ENCODE data around the gene RAPGEF4.

RAPGEF4 gene

DNA sequence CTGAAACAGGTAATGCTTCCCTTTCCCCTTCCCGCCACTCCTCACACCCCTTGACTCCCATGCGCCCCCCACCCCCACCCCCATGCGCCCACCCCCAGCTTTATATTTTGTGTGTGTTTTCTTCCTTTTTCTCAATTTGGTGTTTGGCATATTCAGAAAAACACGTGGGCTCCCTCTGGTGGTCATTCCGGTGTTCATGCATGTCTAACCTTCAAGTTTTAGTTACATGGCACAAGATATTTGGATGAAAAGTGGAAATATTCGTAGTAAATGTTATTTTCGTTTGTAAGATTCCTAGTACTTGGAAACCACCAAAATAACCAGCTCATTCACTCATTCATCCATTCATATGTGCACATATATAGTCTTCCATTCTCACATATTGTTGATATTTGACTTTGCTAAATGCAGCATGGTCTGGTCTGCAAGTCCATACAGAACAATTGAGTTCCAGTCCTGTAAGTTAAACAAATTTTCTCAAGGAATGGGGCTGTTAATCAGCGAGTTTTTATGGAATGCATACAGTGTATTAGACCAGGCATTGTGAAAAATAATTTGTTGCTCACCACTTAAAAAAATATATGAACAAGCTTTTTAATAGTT lies 196.4 kb downstream of the RAPGEF4 start:
- no peak overlapping the region for H3K4me3 ChIP-seq (ENCODE audit: low read depth, low read length)
- TF ChIP-seq, protein P1, sequence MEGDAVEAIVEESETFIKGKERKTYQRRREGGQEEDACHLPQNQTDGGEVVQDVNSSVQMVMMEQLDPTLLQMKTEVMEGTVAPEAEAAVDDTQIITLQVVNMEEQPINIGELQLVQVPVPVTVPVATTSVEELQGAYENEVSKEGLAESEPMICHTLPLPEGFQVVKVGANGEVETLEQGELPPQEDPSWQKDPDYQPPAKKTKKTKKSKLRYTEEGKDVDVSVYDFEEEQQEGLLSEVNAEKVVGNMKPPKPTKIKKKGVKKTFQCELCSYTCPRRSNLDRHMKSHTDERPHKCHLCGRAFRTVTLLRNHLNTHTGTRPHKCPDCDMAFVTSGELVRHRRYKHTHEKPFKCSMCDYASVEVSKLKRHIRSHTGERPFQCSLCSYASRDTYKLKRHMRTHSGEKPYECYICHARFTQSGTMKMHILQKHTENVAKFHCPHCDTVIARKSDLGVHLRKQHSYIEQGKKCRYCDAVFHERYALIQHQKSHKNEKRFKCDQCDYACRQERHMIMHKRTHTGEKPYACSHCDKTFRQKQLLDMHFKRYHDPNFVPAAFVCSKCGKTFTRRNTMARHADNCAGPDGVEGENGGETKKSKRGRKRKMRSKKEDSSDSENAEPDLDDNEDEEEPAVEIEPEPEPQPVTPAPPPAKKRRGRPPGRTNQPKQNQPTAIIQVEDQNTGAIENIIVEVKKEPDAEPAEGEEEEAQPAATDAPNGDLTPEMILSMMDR (IDR thresholded peaks at IDR 0.05; ENCODE audit: borderline replicate concordance, insufficient read depth, low read depth, low read length): peak; percentile 44; the same call in 1 of the 2 replicates

DNA sequence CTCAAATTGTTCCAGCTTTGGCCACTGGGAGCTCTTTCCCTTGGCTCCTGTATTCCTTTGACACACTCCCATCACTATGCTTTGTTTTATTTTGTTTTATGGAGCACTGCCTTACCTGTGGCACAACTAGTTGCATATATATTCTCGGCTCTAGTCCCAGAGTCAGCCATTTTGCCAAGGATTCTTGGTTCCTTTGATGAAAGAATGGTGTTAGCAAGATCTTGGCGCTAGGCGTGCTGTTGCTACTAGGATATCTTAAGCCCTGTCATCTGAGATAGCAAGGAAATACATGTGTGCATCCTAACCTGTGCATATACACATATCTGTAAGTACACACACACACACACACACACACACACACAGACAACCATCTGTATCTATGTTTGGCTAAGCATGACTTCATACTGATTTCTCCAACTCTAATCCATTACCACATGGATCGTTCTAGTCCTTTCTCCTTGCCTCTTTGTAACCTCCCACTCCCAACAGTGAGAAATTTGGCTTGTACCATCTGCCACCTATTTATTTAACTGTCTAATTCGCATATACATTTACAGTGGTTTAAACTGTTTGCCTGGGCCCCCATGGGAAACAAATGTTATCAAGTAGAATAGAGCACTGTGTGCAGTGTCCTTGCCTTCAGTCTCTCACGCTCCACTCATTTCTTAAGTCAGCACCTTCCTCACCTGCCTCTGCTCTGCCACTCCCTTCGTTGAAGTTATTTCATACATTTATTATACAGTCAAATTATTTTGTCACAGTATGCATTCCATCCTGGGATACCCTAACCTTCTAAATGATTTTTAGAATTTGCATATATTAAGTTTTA lies 202.5 kb downstream of the RAPGEF4 start:
- TF ChIP-seq, protein P1 (IDR thresholded peaks at IDR 0.05; ENCODE audit: borderline replicate concordance, insufficient read depth, low read depth, low read length): no peak
- no peak overlapping the region for H3K4me3 ChIP-seq (ENCODE audit: low read depth, low read length)

DNA sequence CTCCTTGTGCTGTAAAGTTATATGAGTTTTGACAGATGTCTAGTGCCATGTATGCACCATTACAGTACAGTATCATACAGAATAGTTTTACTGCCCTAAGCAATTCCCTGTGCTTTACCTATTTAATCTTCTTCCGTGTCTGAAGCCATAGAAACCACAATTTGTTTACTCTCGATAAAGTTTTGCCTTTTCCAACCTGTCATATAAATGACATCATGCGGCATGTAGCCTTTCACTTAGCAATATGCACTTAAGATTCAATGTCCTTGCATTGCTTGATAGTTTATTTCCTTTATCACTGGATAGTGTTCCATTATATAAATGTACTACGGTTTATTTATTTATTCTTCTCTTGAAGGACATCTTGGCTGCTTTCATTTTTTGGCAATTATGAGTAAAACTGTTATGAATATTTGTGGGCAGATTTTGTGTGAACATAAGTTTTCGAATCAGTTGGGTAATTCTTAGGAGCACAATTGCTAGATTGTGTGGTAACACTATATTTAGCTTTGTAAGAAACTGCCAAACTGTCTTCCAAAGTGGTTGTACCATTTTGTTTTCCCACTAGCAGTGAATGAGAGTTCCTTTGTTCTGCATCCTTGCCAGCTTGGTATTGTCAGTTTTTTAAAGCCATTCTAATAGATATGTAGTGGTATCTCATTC lies 203.2 kb downstream of the RAPGEF4 start:
- TF ChIP-seq, protein P1 (IDR thresholded peaks at IDR 0.05; ENCODE audit: borderline replicate concordance, insufficient read depth, low read depth, low read length): no peak
- no peak overlapping the region for H3K4me3 ChIP-seq (ENCODE audit: low read depth, low read length)

DNA sequence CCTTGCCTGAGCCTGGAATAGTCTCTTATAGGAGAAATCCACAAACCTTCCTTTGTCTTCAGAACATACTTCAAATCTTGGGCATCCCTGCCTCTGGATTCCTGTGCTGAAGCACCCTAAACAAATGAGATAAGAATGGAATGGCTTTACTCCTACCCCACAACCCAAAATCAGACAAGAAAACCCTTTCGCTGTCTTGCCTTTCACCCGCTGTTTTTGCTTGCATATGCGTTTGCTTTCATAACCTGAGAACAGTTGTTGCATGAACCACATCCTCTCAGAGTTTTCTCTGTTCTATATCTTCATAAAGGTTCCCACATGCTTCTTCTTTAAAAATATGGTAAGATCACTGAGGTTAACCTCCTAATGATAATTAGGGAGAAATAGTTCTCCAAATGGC lies 207.9 kb downstream of the RAPGEF4 start:
- H3K4me3 ChIP-seq (ENCODE audit: low read depth, low read length): no peak overlapping the region
- TF ChIP-seq, protein P1 (IDR thresholded peaks at IDR 0.05; ENCODE audit: borderline replicate concordance, insufficient read depth, low read depth, low read length): no peak

DNA sequence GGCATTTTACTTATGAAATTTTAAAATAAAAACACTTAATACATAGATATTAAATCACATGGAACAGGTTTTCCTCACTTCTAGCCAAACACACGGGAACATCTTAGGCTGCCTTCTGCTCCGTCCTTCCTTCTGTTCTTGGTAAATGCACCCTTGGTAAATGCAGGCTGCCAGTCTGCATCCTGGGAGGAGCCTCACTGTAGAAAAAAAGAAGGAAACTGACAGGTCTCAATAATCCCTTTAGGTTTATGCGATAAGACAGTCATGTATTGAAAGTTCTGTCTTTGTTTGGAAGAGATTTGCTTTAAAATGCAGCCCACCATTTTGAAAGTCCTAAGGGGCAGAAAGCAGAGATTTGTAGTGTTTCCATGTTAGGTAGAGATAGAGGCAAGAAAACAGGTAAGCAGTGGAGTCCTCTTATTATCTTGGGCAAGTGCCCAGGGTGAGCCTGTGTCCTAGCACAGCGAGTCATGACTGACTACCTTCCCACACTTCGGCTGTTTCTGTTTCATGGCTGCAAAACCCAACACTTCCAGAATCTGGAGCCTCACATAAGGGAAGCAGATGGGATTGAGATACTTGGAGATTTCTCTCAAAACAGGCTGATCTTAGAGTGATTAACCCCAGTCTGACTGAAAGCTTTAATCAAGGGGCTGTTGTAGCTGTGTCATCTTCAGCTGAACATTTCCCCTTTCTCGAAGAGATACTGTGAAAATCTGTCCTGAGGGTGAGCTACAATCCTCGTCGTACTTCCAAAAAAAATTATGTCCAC lies 208.6 kb downstream of the RAPGEF4 start:
- TF ChIP-seq, protein P1 (IDR thresholded peaks at IDR 0.05; ENCODE audit: borderline replicate concordance, insufficient read depth, low read depth, low read length): no peak
- no peak overlapping the region for H3K4me3 ChIP-seq (ENCODE audit: low read depth, low read length)

DNA sequence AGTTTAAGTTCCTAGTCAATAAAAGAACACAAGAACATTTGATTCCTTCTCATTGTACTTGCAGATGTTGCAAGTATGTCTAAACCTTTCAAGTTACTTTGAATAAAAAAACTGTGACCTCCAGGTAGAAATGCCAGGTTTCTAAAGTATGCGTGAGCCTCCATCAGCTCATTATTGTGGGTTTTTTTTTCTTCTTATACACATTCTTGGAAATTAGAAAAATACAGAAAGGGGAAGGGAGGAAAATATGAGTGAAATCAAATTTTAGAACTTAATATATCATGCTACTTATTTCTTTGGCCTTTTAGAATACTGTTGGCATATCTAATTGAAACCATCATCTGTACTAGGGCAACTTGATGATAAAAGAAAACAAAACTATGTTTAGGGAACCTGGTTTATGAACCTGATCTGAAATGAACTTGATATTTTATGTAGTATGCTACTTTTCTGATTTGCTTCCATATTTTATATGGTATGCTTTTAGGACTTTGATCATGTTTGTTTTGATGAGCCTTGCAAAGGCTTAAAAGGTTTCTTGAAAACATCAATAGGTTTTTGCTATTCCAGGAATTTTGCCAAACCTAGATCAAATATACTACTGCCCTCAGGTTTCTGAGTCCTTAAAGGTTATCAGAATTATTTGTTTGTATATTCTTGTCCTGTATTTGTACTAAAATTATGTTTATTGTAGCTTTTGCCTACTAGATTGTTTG lies 209.3 kb downstream of the RAPGEF4 start:
- H3K4me3 ChIP-seq (ENCODE audit: low read depth, low read length): no peak overlapping the region
- TF ChIP-seq, protein P1 (IDR thresholded peaks at IDR 0.05; ENCODE audit: borderline replicate concordance, insufficient read depth, low read depth, low read length): no peak

All from GM12875 (cell line).